Progenitor cell of endocrine pancreas (in vitro differentiated cells): ENCODE measurements around the gene ARMC7. TPM values are rescaled to one million over a fixed set of nuclear protein-coding genes. Genes with fewer than 3 reads are reported as not detected.
A peak's percentile ranks its signal among the peaks of the same experiment; 100 is the strongest.

ENCODE experiments used
- DNase-seq: peaks from one replicate; pipeline ENCODE4 v3.0.0; 2021; ENCODE audit warnings: low spot score; ENCODE audit not compliant: unreplicated experiment
- H3K27ac Mint-ChIP-seq: 2 replicates; pipeline ENCODE4 v1.8.0; 2021; ENCODE audit warnings: mild to moderate bottlenecking, moderate library complexity, mixed read lengths
- H3K27me3 Mint-ChIP-seq: 2 replicates; pipeline ENCODE4 v1.8.0; 2021; ENCODE audit warnings: mixed read lengths
- H3K36me3 Mint-ChIP-seq: 2 replicates; pipeline ENCODE4 v1.8.0; 2022; ENCODE audit warnings: mixed read lengths; ENCODE audit not compliant: insufficient read depth
- H3K4me1 Mint-ChIP-seq: 2 replicates; pipeline ENCODE4 v1.8.0; 2021; ENCODE audit warnings: low read depth, mixed read lengths
- H3K4me3 Mint-ChIP-seq: 2 replicates; pipeline ENCODE4 v1.8.0; 2021; ENCODE audit warnings: low read depth, mild to moderate bottlenecking, moderate library complexity, mixed read lengths
- H3K9me3 Mint-ChIP-seq: 2 replicates; pipeline ENCODE4 v1.8.0; 2021; ENCODE audit warnings: low read depth, mixed read lengths
- CTCF ChIP-seq: fragments of 200-600 bp; sonication (generic); IDR thresholded peaks from one replicate; pipeline ENCODE4 v1.5.0; 2021; ENCODE audit warnings: antibody characterized with exemption, mild to moderate bottlenecking; ENCODE audit not compliant: unreplicated experiment
- total RNA-seq: library from RNA; stranded (reverse); gene quantifications from 2 replicates; pipeline ENCODE4 v1.2.1, GENCODE V29; 2021

Gene ARMC7
- total RNA-seq, 1 donor from 2014 or later, result 16.7 TPM

DNA sequence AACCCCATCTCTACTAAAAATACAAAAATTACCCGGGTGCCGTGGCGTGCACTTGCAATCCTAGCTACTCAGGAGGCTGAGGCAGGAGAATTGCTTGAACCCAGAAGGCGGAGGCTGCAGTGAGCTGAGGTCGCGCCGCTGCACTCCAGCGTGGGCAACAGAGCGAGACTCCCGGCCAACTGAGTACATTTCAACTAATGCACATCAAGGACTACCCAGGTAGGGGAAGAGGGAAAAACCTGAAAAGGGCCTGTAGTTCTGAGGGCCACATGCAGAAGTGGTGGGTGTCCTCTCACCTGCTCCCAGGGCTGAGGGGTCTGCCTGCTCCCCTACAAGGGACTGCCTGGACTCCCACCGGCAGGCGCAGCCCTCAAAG, 22.6 kb upstream of the ARMC7 start:
- H3K9me3 Mint-ChIP-seq, result no peaks in the 10 kb centered on the region
- TF ChIP-seq CTCF, result no peak
- H3K27me3 Mint-ChIP-seq, result peaks cover 4% of the 10 kb centered on the region
- H3K36me3 Mint-ChIP-seq, result no peaks in the 10 kb centered on the region
- peaks cover 22% of the 10 kb centered on the region for H3K4me1 Mint-ChIP-seq
- H3K27ac Mint-ChIP-seq, result peak overlapping the region; percentile 84
- peak overlapping the region; percentile 71 for H3K4me3 Mint-ChIP-seq
- no peak for DNase-seq

- Mint-ChIP-seq H3K9me3 (no peaks in the 10 kb centered on the region), H3K4me1 (peaks cover 21% of the 10 kb centered on the region), H3K27me3 (no peaks in the 10 kb centered on the region), H3K36me3 (no peaks in the 10 kb centered on the region), H3K4me3 (peak within 1 kb of the TSS; percentile 81), H3K27ac (peak within 1 kb of the TSS; percentile 84)
- DNase-seq, result peak; percentile 81
- no peak for TF ChIP-seq CTCF
Observed at GRCh38 chr17:75087558-75088453, 22.0 kb upstream of the ARMC7 start, which contains the start of gene SLC16A5. Gene SLC16A5, plus strand, starts transcription at chr17:75087954. Its CDS starts 5,683 bp downstream, at chr17:75093637.

- H3K27me3 Mint-ChIP-seq, result no peaks in the 10 kb centered on the region
- no peaks in the 10 kb centered on the region for H3K9me3 Mint-ChIP-seq
- peaks cover 21% of the 10 kb centered on the region for H3K4me1 Mint-ChIP-seq
- no peak overlapping the region for H3K27ac Mint-ChIP-seq
- no peak for TF ChIP-seq CTCF
- no peaks in the 10 kb centered on the region for H3K36me3 Mint-ChIP-seq
- no peak for DNase-seq
- peak overlapping the region; percentile 81 for H3K4me3 Mint-ChIP-seq
Observed at GRCh38 chr17:75088465-75089417, 21.0 kb upstream of the ARMC7 start.

- Mint-ChIP-seq H3K9me3 (no peaks in the 10 kb centered on the region), H3K27me3 (no peaks in the 10 kb centered on the region), H3K36me3 (no peaks in the 10 kb centered on the region), H3K4me1 (peaks cover 23% of the 10 kb centered on the region), H3K27ac (peak overlapping the region; percentile 13), H3K4me3 (no peak overlapping the region)
- no peak for TF ChIP-seq CTCF
- no peak for DNase-seq
Observed at GRCh38 chr17:75090871-75091854, 18.6 kb upstream of the ARMC7 start.
